Stimulated activated CD8-positive, alpha-beta memory T cell treated with anti-CD3 and anti-CD28 coated beads, Interleukin-7, amount 100 ng/mL, for 1 hour (primary cell): Measurements from ENCODE around the gene EML1.

Source experiments
- DNase-seq, 2 donors: peaks; one replicate each; pipeline ENCODE4 v3.0.0-alpha.2; 2020; ENCODE audit warnings: low read depth in 2 of 2

EML1 gene

GRCh38 chr14:99902925-99903324, 109.7 kb downstream of the EML1 start:
- no peak for DNase-seq

GRCh38 chr14:99904506-99904905, 111.3 kb downstream of the EML1 start:
- no peak for DNase-seq

GRCh38 chr14:99905121-99905520, 111.9 kb downstream of the EML1 start:
- DNase-seq = no peak

- no peak for DNase-seq
Measured at GRCh38 chr14:99907761-99908652, 114.8 kb downstream of the EML1 start.

- no peak for DNase-seq
Measured at GRCh38 chr14:99908653-99909250, 115.5 kb downstream of the EML1 start.

- DNase-seq = no peak
Measured at GRCh38 chr14:99909513-99910064, 116.4 kb downstream of the EML1 start.

GRCh38 chr14:99910337-99911309, 117.4 kb downstream of the EML1 start:
- no peak for DNase-seq

- no peak for DNase-seq
Measured at GRCh38 chr14:99915305-99916090, 122.3 kb downstream of the EML1 start.

- DNase-seq = no peak
Measured at GRCh38 chr14:99916091-99916383, 122.8 kb downstream of the EML1 start.

GRCh38 chr14:99918781-99919180, 125.6 kb downstream of the EML1 start:
- no peak for DNase-seq

- no peak for DNase-seq
Measured at GRCh38 chr14:99921425-99921824, 128.2 kb downstream of the EML1 start.

- no peak for DNase-seq
Measured at GRCh38 chr14:99924379-99924778, 131.2 kb downstream of the EML1 start.

GRCh38 chr14:99925471-99925870, 132.3 kb downstream of the EML1 start:
- no peak for DNase-seq

- no peak for DNase-seq
Measured at GRCh38 chr14:99928963-99929362, 135.8 kb downstream of the EML1 start.

- DNase-seq = no peak
Measured at GRCh38 chr14:99929601-99930000, 136.4 kb downstream of the EML1 start.

- DNase-seq = no peak
Measured at GRCh38 chr14:99930420-99931274, 137.4 kb downstream of the EML1 start.

GRCh38 chr14:99931308-99931707, 138.1 kb downstream of the EML1 start:
- DNase-seq = no peak

- DNase-seq = no peak
Measured at GRCh38 chr14:99936056-99936455, 142.8 kb downstream of the EML1 start.

GRCh38 chr14:99936738-99937474, 143.7 kb downstream of the EML1 start:
- no peak for DNase-seq
